Trophoblast cell (in vitro differentiated cells and primary cell): ENCODE results near the gene UPF2.
A peak's percentile ranks its signal among the peaks of the same experiment; 100 is the strongest.

Experiments
- DNase-seq, 2 donors: peaks; one replicate each; pipeline ENCODE4 v3.0.0-alpha.2; 2016
- H2AFZ ChIP-seq: 2 replicates; pipeline ENCODE4 v1.6.1; 2013; ENCODE audit warnings: low read length, moderate library complexity, mild to moderate bottlenecking; ENCODE audit not compliant: insufficient read depth, poor library complexity
- H2AK5ac ChIP-seq: 2 replicates; pipeline ENCODE4 v1.6.1; 2013; ENCODE audit warnings: mild to moderate bottlenecking, low read length
- H2BK120ac ChIP-seq: 2 replicates; pipeline ENCODE4 v1.6.1; 2013; ENCODE audit warnings: low read length, mild to moderate bottlenecking, moderate library complexity; ENCODE audit not compliant: insufficient read depth, poor library complexity
- H2BK12ac ChIP-seq: 2 replicates; pipeline ENCODE4 v1.6.1; 2013; ENCODE audit warnings: mild to moderate bottlenecking, low read length, moderate library complexity
- H2BK5ac ChIP-seq: 2 replicates; pipeline ENCODE4 v1.6.1; 2013; ENCODE audit warnings: low read length, low read depth, moderate library complexity, mild to moderate bottlenecking; ENCODE audit not compliant: poor library complexity
- H3K14ac ChIP-seq: 2 replicates; pipeline ENCODE4 v1.6.1; 2013; ENCODE audit warnings: mild to moderate bottlenecking, low read length
- H3K18ac ChIP-seq: 2 replicates; pipeline ENCODE4 v1.6.1; 2013; ENCODE audit warnings: mild to moderate bottlenecking, low read length
- H3K23ac ChIP-seq: 2 replicates; pipeline ENCODE4 v1.6.1; 2013; ENCODE audit warnings: low read length
- H3K27ac ChIP-seq: 2 replicates; pipeline ENCODE4 v1.5.1; 2013; ENCODE audit warnings: low read depth, mild to moderate bottlenecking, inconsistent platforms, low read length, moderate library complexity
- H3K27me3 ChIP-seq: 2 replicates; pipeline ENCODE4 v1.6.1; 2013; ENCODE audit warnings: inconsistent platforms, mild to moderate bottlenecking, low read length, moderate library complexity; ENCODE audit not compliant: insufficient read depth
- H3K36me3 ChIP-seq, 2 experiments: 1 replicate in 1 of 2; 2 replicates in 1 of 2; pipeline ENCODE4 v1.6.1; 2013; ENCODE audit warnings: low read length in 2 of 2, mild to moderate bottlenecking in 2 of 2, moderate library complexity in 1 of 2; ENCODE audit not compliant: insufficient read depth in 2 of 2, control insufficient read depth in 1 of 2
- H3K4ac ChIP-seq: 2 replicates; pipeline ENCODE4 v1.6.1; 2013; ENCODE audit warnings: low read depth, mild to moderate bottlenecking, low read length, moderate library complexity
- H3K4me1 ChIP-seq, 2 experiments: 1 replicate in 1 of 2; 2 replicates in 1 of 2; pipeline ENCODE4 v1.6.1; 2013; ENCODE audit warnings: low read length in 2 of 2, mild to moderate bottlenecking in 2 of 2, moderate library complexity in 1 of 2; ENCODE audit not compliant: insufficient read depth in 2 of 2, control insufficient read depth in 1 of 2
- H3K4me2 ChIP-seq: 2 replicates; pipeline ENCODE4 v1.6.1; 2013; ENCODE audit warnings: inconsistent platforms, mild to moderate bottlenecking, low read length, moderate library complexity
- H3K4me3 ChIP-seq: 2 replicates; pipeline ENCODE4 v1.5.1; 2013; ENCODE audit warnings: mild to moderate bottlenecking, low read depth, low read length, inconsistent platforms
- H3K79me1 ChIP-seq: one replicate; pipeline ENCODE4 v1.6.1; 2013; ENCODE audit warnings: low read length
- H3K79me2 ChIP-seq: 2 replicates; pipeline ENCODE4 v1.6.1; 2013; ENCODE audit warnings: low read length, mild to moderate bottlenecking; ENCODE audit not compliant: control insufficient read depth, insufficient read depth, poor library complexity
- H3K9ac ChIP-seq: 2 replicates; pipeline ENCODE4 v1.6.1; 2013; ENCODE audit warnings: mild to moderate bottlenecking, low read length
- H3K9me3 ChIP-seq: 2 replicates; pipeline ENCODE4 v1.6.1; 2013; ENCODE audit warnings: low read depth, mild to moderate bottlenecking, control low read depth, inconsistent platforms, low read length; ENCODE audit not compliant: insufficient read depth
- H4K12ac ChIP-seq: 2 replicates; pipeline ENCODE4 v1.6.1; 2013; ENCODE audit warnings: low read depth, mild to moderate bottlenecking, low read length, moderate library complexity
- H4K8ac ChIP-seq: 2 replicates; pipeline ENCODE4 v1.6.1; 2013; ENCODE audit warnings: low read depth, mild to moderate bottlenecking, low read length, moderate library complexity
- H4K91ac ChIP-seq: one replicate; pipeline ENCODE4 v1.6.1; 2013; ENCODE audit warnings: low read depth, mild to moderate bottlenecking, low read length, moderate library complexity
- WGBS: extraction: QIAGEN DNeasy Blood & Tissue Kit; methylation state at CpG from one replicate; pipeline ENCODE4 v1.1.7; 2013; ENCODE audit warnings: missing lambda C conversion rate; ENCODE audit not compliant: insufficient read length, insufficient coverage; ENCODE audit errors: extremely low coverage; 5-methylcytosine and 5-hydroxymethylcytosine counted together

UPF2 gene

GRCh38 chr10:11879387-11880094 is 163.1 kb downstream of the UPF2 start:
- Histone ChIP-seq H3K79me2 (peaks cover 4% of the 10 kb centered on the region), H3K23ac (no peak overlapping the region), H2AFZ (no peak overlapping the region), H3K27me3 (no peaks in the 10 kb centered on the region), H4K12ac (no peak overlapping the region), H3K4me3 (no peak overlapping the region), H3K36me3 (no peaks in the 10 kb centered on the region), H3K14ac (peak overlapping the region; percentile 65), H4K8ac (no peak overlapping the region), H3K79me1 (peaks cover 47% of the 10 kb centered on the region), H2AK5ac (peak overlapping the region; percentile 80), H3K27ac (no peak overlapping the region), H3K4me2 (no peak overlapping the region), H3K9ac (no peak overlapping the region), H3K4ac (no peak overlapping the region), H3K4me1 (peaks cover 38 to 52% of the 10 kb centered on the region in 2 experiments), H3K9me3 (no peaks in the 10 kb centered on the region), H4K91ac (peak overlapping the region; percentile 91), H2BK120ac (peak overlapping the region; percentile 72), H2BK5ac (peak overlapping the region; percentile 21), H2BK12ac (peak overlapping the region; percentile 78), H3K18ac (peak overlapping the region; percentile 39)
- WGBS: no CpG with 5 or more reads among the region's 15 CpGs
- no peak for DNase-seq

- Histone ChIP-seq H3K4me2 (no peak overlapping the region), H4K12ac (no peak overlapping the region), H3K14ac (peak overlapping the region; percentile 59), H3K27me3 (no peaks in the 10 kb centered on the region), H3K23ac (no peak overlapping the region), H3K4me1 (peaks cover 38 to 52% of the 10 kb centered on the region in 2 experiments), H3K79me1 (peaks cover 50% of the 10 kb centered on the region), H2AK5ac (peak overlapping the region; percentile 55), H2BK12ac (peak overlapping the region; percentile 78), H3K79me2 (peaks cover 4% of the 10 kb centered on the region), H2AFZ (peak overlapping the region; percentile 18), H2BK120ac (no peak overlapping the region), H3K4ac (no peak overlapping the region), H3K18ac (peak overlapping the region; percentile 19), H3K36me3 (no peaks in the 10 kb centered on the region), H2BK5ac (no peak overlapping the region), H4K91ac (peak overlapping the region; percentile 91), H4K8ac (peak overlapping the region; percentile 12), H3K27ac (no peak overlapping the region), H3K9me3 (no peaks in the 10 kb centered on the region), H3K4me3 (no peak overlapping the region), H3K9ac (no peak overlapping the region)
- no CpG with 5 or more reads among the region's 12 CpGs for WGBS
- DNase-seq: no peak
Measured at GRCh38 chr10:11878776-11879175, 163.8 kb downstream of the UPF2 start.

- Histone ChIP-seq H2BK120ac (peak overlapping the region; percentile 28), H3K9me3 (no peaks in the 10 kb centered on the region), H3K4me2 (no peak overlapping the region), H3K36me3 (no peaks in the 10 kb centered on the region), H3K23ac (no peak overlapping the region), H3K27ac (no peak overlapping the region), H3K4me1 (peaks cover 40 to 52% of the 10 kb centered on the region in 2 experiments), H3K4ac (no peak overlapping the region), H4K8ac (peak overlapping the region; percentile 14), H4K91ac (peak overlapping the region; percentile 21), H2BK5ac (no peak overlapping the region), H2AK5ac (peak overlapping the region; percentile 76), H2BK12ac (peak overlapping the region; percentile 51), H3K79me2 (peaks cover 4% of the 10 kb centered on the region), H4K12ac (peak overlapping the region; percentile 11), H3K14ac (peak overlapping the region; percentile 26), H3K18ac (no peak overlapping the region), H3K9ac (no peak overlapping the region), H3K4me3 (no peak overlapping the region), H3K79me1 (peaks cover 49% of the 10 kb centered on the region), H2AFZ (no peak overlapping the region), H3K27me3 (no peaks in the 10 kb centered on the region)
- no peak for DNase-seq
- no CpG with 5 or more reads among the region's 13 CpGs for WGBS
Measured at GRCh38 chr10:11877591-11877905, 165.1 kb downstream of the UPF2 start.

GRCh38 chr10:11876805-11877590 is 165.6 kb downstream of the UPF2 start:
- Histone ChIP-seq H3K36me3 (no peaks in the 10 kb centered on the region), H3K79me2 (peaks cover 4% of the 10 kb centered on the region), H3K14ac (peak overlapping the region; percentile 26), H3K79me1 (peaks cover 49% of the 10 kb centered on the region), H3K27ac (no peak overlapping the region), H3K4me3 (no peak overlapping the region), H4K91ac (peak overlapping the region; percentile 21), H3K23ac (no peak overlapping the region), H2BK120ac (peak overlapping the region; percentile 28), H3K18ac (no peak overlapping the region), H3K4ac (no peak overlapping the region), H3K4me2 (no peak overlapping the region), H2BK12ac (peak overlapping the region; percentile 73), H2BK5ac (no peak overlapping the region), H4K12ac (no peak overlapping the region), H2AFZ (no peak overlapping the region), H3K27me3 (no peaks in the 10 kb centered on the region), H4K8ac (no peak overlapping the region), H2AK5ac (peak overlapping the region; percentile 76), H3K4me1 (peaks cover 36 to 48% of the 10 kb centered on the region in 2 experiments), H3K9me3 (no peaks in the 10 kb centered on the region), H3K9ac (no peak overlapping the region)
- DNase-seq: no peak
- WGBS: no CpG with 5 or more reads among the region's 19 CpGs
